Cardiac fibroblast (primary cell): ENCODE results near the gene KCTD20.

Experiments
- DNase-seq, 2 donors: peaks; one replicate each; pipeline versions ENCODE4 v3.0.0 to v3.0.0-alpha.2; 2010; ENCODE audit warnings: low read depth in 2 of 2
- H3K4me3 ChIP-seq, 2 donors: replicated peaks in 1 of 2; 1 replicate in 1 of 2; 2 replicates in 1 of 2; pipeline ENCODE4 v1.5.1; 2011; ENCODE audit warnings: low read depth in 2 of 2, low read length in 2 of 2, mild to moderate bottlenecking in 2 of 2, moderate library complexity in 1 of 2
- CTCF ChIP-seq: IDR thresholded peaks from one replicate; pipeline ENCODE4 v1.5.1; 2011; ENCODE audit warnings: low read depth, mild to moderate bottlenecking, low read length, inconsistent platforms

Gene KCTD20

GRCh38 chr6:36504181-36504580, 61.4 kb downstream of the KCTD20 start:
- H3K4me3 ChIP-seq: no peak overlapping the region
- TF ChIP-seq CTCF: no peak
- no peak for DNase-seq

- no peak for TF ChIP-seq CTCF
Observed at GRCh38 chr6:36504982-36505381, 62.2 kb downstream of the KCTD20 start.

GRCh38 chr6:36505744-36506534, 63.1 kb downstream of the KCTD20 start:
- no peak for DNase-seq
- no peak overlapping the region for H3K4me3 ChIP-seq
- TF ChIP-seq CTCF: no peak

More at GRCh38 chr6:36504982-36505381, 62.2 kb downstream of the KCTD20 start:
- peak; percentile 36 to 53 for DNase-seq
- no peak overlapping the region for H3K4me3 ChIP-seq

GRCh38 chr6:36506611-36507010, 63.8 kb downstream of the KCTD20 start:
- no peak for TF ChIP-seq CTCF
- H3K4me3 ChIP-seq: no peak overlapping the region
- DNase-seq: no peak

GRCh38 chr6:36508532-36508931, 65.7 kb downstream of the KCTD20 start:
- no peak overlapping the region for H3K4me3 ChIP-seq
- TF ChIP-seq CTCF: no peak
- DNase-seq: no peak

GRCh38 chr6:36510365-36510764, 67.6 kb downstream of the KCTD20 start:
- no peak overlapping the region for H3K4me3 ChIP-seq
- TF ChIP-seq CTCF: no peak
- DNase-seq: no peak
